ENCODE results near the gene IQGAP2. TPM values are rescaled to one million over a fixed set of nuclear protein-coding genes. Genes with fewer than 3 reads are reported as not detected.
"Not testable (repeated sequence)": the region's sequence is repeated elsewhere in the genome, so short reads cannot be mapped to it uniquely, and the experiment has no call there.

IQGAP2 gene
- total RNA-seq, 1 donor from 2014 or later = 28.5 TPM

GRCh38 chr5:76600716-76601115, 197.6 kb downstream of the IQGAP2 start:
- DNase-seq (ENCODE audit: low spot score) = no peak

GRCh38 chr5:76601470-76601869, 198.4 kb downstream of the IQGAP2 start:
- no peak for DNase-seq (ENCODE audit: low spot score)

GRCh38 chr5:76602094-76602726, 199.1 kb downstream of the IQGAP2 start:
- DNase-seq (ENCODE audit: low spot score) = no peak

GRCh38 chr5:76603991-76604390, 200.9 kb downstream of the IQGAP2 start:
- DNase-seq (ENCODE audit: low spot score) = not testable (repeated sequence)

- DNase-seq (ENCODE audit: low spot score) = no peak
Observed at GRCh38 chr5:76604838-76605237, 201.8 kb downstream of the IQGAP2 start.

GRCh38 chr5:76606701-76607100, 203.6 kb downstream of the IQGAP2 start:
- no peak for DNase-seq (ENCODE audit: low spot score)

GRCh38 chr5:76607353-76607871, 204.3 kb downstream of the IQGAP2 start:
- DNase-seq (ENCODE audit: low spot score) = no peak

DNA sequence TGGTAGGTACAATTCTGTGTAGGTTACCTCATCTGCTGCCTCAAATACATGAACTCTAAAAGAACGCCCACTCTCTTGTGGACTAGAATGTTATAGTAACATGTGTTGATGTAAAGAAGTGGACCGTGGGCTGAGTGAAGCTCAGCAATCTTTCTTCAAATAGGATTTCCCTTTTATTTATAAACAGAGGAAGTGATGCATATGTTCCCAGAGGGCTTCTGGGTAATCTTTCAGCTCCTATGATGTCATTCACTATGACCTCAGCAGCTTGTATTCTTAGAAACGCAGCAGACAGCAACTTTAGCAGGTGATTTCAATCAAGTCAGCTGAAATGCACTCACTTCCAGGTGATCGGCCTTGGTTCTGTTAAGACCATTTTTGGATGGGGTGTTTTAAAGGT, 205.7 kb downstream of the IQGAP2 start:
- DNase-seq (ENCODE audit: low spot score) = no peak

DNA sequence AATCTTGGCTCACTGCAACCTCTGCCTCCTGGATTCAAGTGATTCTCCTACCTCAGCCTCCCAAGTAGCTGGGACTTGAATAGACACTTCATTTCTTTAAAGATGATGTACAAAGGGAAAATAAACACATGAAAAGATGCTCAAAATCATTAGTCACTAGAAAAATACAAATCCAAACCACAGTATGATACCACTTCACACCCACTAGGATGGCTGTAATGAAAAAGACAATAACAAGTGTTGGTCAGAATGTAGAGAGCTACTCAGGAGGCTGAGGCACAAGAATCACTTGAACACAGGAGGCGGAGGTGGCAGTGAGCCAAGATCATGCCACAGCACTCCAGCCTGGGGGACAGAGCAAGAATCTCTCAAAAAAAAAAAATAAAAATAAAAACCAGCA, 207.1 kb downstream of the IQGAP2 start:
- DNase-seq (ENCODE audit: low spot score) = no peak

DNA sequence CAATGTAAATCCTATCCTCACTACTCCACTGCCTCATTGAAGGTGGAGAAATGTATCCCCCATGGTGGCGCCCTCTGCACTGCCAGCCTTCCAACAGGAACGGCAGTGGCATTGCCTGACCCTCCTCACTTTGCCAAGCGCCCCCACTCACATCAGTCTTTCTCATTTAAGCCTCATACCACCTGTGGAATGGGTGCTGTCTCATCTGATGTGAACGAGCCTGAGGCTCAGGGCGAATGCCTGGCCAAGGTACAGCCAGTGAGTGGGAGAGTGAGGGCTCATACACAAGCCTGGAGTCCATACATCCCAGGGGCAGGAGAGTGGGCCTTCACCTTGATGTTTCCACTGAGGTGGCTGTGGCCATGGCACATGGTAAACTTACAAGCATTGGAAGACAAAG, 209.9 kb downstream of the IQGAP2 start:
- no peak for DNase-seq (ENCODE audit: low spot score)

DNA sequence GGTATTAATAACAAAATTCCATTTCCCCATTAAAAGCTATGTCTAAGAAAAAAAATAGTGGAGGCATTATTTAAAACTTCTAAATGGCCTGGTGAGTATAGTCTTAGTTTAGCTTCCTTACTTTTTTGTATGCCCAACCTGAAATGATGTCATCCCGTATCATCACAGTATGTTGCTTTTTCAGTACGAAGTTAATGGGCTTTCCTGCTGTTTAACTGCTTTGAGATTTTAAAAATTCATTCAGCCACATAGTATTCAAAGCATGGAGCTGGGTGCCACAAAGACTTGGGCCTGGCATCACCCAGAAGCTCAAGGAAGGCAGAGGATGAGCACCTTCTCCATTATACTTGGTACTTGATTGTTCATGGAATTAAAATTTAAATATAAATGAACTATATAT, 212.7 kb downstream of the IQGAP2 start:
- no peak for DNase-seq (ENCODE audit: low spot score)

GRCh38 chr5:76616206-76616605, 213.1 kb downstream of the IQGAP2 start:
- DNase-seq (ENCODE audit: low spot score) = no peak

GRCh38 chr5:76617229-76617628, 214.1 kb downstream of the IQGAP2 start:
- no peak for DNase-seq (ENCODE audit: low spot score)

GRCh38 chr5:76617675-76618074, 214.6 kb downstream of the IQGAP2 start:
- DNase-seq (ENCODE audit: low spot score) = no peak

DNA sequence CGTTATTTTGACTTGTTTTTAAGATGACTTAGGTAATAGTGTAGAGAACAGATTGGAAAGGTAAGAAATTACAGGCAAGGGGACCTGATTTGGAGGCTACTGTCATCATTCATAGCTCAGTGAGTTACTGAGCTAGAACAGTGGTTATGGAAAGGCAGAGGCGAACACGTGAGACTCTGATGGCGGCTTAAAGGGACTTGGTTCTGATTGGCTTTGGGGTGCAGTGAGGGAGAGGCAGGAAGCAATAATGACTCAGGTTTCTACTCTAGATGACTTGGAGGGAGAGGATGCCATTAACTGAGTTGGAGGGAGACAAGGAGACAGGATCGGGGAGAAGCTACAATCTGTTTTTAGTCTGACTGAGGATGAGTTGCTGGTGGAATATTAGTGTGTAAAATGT, 217.1 kb downstream of the IQGAP2 start:
- DNase-seq (ENCODE audit: low spot score) = no peak

GRCh38 chr5:76622076-76622475, 219.0 kb downstream of the IQGAP2 start:
- no peak for DNase-seq (ENCODE audit: low spot score)

DNA sequence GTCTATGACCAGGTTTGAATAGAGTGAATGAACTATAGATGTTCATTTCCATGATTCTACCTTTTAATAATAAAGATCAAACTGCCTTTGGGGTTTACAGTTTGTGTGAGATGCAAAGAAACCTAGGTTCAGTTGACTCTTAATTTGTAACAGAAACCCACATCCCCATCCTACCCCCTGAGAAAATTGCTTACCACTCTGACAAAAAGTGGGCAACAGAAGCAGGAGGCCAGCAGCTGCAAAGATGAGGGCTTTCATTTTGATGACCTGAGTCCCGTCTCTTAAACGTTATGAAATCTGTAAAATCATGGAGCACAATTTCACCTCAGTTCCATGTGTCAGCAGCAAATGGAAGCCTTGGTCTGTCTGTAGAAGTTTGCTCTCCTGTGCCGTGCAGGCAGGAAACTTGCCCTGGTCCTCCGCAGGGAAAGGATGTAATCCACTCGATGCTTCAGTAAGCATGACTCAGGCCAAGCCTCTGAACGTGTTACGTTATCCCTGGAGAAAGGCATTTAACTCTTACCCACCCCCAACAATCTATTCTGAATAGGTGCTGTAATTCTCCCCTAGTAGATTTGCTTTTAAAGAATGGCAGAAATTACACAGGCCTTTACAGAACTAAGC, 220.0 kb downstream of the IQGAP2 start, which contains the start of gene F2RL2:
F2RL2 (minus strand) TSS at position 431 of the 624 bp plus-strand sequence; CDS start at position 258, 173 bp downstream.
- no peak for DNase-seq (ENCODE audit: low spot score)

DNA sequence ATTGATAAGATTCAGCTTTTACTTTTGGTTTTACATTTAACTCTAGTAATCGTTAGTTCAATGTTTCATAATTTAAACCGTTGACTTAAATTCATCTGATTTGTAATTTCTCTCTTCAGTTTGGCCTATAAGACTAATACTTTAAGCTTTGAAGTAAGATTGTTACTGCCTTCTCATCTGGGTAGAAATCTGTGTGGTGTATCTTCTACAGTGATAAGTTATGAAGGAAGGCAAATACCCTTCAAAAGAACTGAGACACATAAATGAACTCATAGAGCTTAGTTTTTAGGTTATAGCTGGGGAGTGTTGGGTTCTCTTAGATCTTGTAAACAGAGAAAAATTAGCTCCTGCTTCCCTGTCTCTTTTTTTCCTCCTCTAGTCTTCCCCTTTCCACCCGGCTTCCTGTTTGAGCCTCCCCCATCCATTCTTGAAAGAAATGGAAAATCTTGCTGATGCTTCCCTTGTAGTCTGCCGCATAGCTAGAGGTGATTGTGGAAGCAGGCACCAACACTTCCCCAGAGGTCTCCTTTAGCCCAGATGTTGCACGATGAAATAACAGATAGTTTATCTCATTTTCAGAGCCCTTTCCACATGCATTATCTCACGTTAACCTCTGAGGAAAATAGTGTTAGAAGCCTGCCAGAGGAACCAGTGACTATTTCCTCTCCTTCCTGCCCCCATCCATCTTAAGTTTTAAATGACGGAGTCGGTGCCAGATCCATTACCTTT, 222.2 kb downstream of the IQGAP2 start:
- no peak for DNase-seq (ENCODE audit: low spot score)

DNA sequence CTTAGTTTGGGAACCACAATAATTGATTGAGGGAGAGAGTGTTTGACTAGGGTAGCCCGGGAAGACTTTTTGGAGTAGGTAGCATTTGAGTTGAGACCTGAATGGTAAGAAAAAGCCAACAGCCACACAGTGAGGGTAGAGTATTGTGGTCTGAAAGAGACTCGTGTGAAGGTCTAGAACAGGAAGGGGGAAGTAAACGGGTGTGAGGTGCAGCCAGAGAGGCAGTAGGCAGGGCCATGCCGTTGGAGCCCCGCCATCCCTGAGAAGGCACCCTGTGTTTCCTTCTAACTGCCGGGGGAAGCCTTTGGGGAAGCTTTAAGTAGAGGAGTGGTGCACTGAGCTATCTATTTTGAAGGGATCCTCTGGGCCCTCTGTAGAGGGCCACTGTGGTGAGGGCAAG, 223.7 kb downstream of the IQGAP2 start:
- DNase-seq (ENCODE audit: low spot score) = no peak

GRCh38 chr5:76634661-76635060, 231.6 kb downstream of the IQGAP2 start:
- DNase-seq (ENCODE audit: low spot score) = no peak

DNA sequence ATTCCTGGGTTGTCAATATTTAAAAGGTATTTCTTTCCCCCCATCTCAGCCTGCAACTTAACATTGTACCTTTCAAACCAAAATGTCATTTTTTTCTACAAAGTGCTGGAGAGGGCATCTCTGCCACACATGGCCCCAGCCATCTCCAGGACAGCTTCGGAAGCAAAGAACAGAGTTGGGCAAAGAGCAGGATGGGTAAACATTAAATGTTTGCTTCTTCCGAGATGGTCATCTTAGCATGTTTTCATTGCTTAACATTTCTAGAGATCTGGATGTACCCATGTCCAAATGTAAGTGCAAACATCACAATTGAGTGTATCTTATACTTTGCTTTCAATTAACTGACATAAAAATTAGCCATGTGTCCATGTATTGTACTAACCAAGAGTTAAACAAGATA, 234.4 kb downstream of the IQGAP2 start:
- no peak for DNase-seq (ENCODE audit: low spot score)

GRCh38 chr5:76638479-76638878, 235.4 kb downstream of the IQGAP2 start:
- DNase-seq (ENCODE audit: low spot score) = no peak
